Measurements from ENCODE around the gene SFT2D3. TPM values are rescaled to one million over a fixed set of nuclear protein-coding genes. Genes with fewer than 3 reads are reported as not detected.

SFT2D3 gene
- total and polyA plus RNA-seq, 2 of the 8 experiments (the other 6 are each of a cell fraction or from before 2014, with no cell fraction given), result 7.3 to 10.3 TPM

GRCh38 chr2:127722807-127723206 lies 21.5 kb downstream of the SFT2D3 start:
- Histone ChIP-seq H2BK20ac (ENCODE audit: low read length) (no peak overlapping the region), H3K4me1 (replicated peaks in 1 of 4; ENCODE audit: control insufficient read depth in 3 of 4, insufficient read depth in 4 of 4, low read length in 3 of 4) (no peaks in the 10 kb centered on the region), H3K36me3 (ENCODE audit: control insufficient read depth in 2 of 4, insufficient read depth in 4 of 4, low read length in 3 of 4) (peaks cover 20 to 66% (median 45%) of the 10 kb centered on the region in 4 experiments), H3K4me3 (ENCODE audit: extremely low read depth in 1 of 4, insufficient read depth in 2 of 4, low read depth in 3 of 4, low read length in 4 of 4) (no peak overlapping the region), H3K23ac (ENCODE audit: insufficient read length) (no peak overlapping the region), H3K79me1 (ENCODE audit: low read depth, low read length) (no peaks in the 10 kb centered on the region), H3K23me2 (ENCODE audit: low read depth, low read length) (no peaks in the 10 kb centered on the region), H3K4ac (replicated peaks; ENCODE audit: insufficient read length, low read depth, low read length) (no peak overlapping the region), H3K79me2 (ENCODE audit: control insufficient read depth in 1 of 2, insufficient read depth in 2 of 2, low read length in 2 of 2) (no peaks in the 10 kb centered on the region; a peak in 1 of 4 replicates), H2BK15ac (ENCODE audit: low read length) (no peak overlapping the region), H2BK5ac (ENCODE audit: low read depth, low read length) (no peak overlapping the region), H4K8ac (ENCODE audit: extremely low read depth, insufficient read depth, low read length) (no peak overlapping the region), H3K27me3 (replicated peaks in 1 of 4; ENCODE audit: control insufficient read depth in 3 of 4, extremely low read depth in 1 of 4, insufficient read depth in 3 of 4, low read length in 3 of 4) (no peaks in the 10 kb centered on the region), H4K20me1 (replicated peaks in 1 of 2; ENCODE audit: control insufficient read depth in 1 of 2, insufficient read depth in 2 of 2, low read length in 2 of 2) (peaks cover 2 to 4% of the 10 kb centered on the region in 2 experiments), H3K9me3 (ENCODE audit: insufficient read depth in 2 of 2, low read depth in 1 of 2, low read length in 1 of 2) (no peaks in the 10 kb centered on the region), H4K5ac (ENCODE audit: insufficient read length, low read depth, low read length) (no peak overlapping the region), H4K91ac (replicated peaks; ENCODE audit: insufficient read length, low read length) (no peak overlapping the region), H3K9ac (replicated peaks in 1 of 4; ENCODE audit: extremely low read depth in 1 of 4, low read depth in 3 of 4, low read length in 3 of 4) (no peak overlapping the region), H2AFZ (ENCODE audit: low read length) (no peak overlapping the region), H3K14ac (ENCODE audit: insufficient read length) (no peak overlapping the region), H2BK12ac (ENCODE audit: low read depth, low read length) (no peak overlapping the region), H3K18ac (ENCODE audit: extremely low read depth, low read length) (no peak overlapping the region), H2AK5ac (ENCODE audit: low read depth, low read length) (no peak overlapping the region), H3K4me2 (ENCODE audit: insufficient read depth in 1 of 2, low read depth in 2 of 2, low read length in 2 of 2) (no peak overlapping the region), H2BK120ac (replicated peaks; ENCODE audit: low read depth, low read length) (no peak overlapping the region), H3K56ac (replicated peaks; ENCODE audit: insufficient read length, low read depth, low read length) (no peak overlapping the region), H3K27ac (ENCODE audit: low read depth, low read length) (no peak overlapping the region)
- ChIA-PET CTCF (ENCODE audit: partially characterized antibody) (no interaction called here), POLR2A (ENCODE audit: partially characterized antibody) (no interaction called here)
- WGBS, 2 experiments (ENCODE audit: extremely low coverage in 1 of 2, insufficient coverage in 1 of 2, insufficient read length in 1 of 2, insufficient replicate concordance in 2 of 2, low coverage in 1 of 2, low lambda C conversion rate in 2 of 2, missing lambda C conversion rate in 1 of 2), result 93% methylated on average over 3 of the region's 3 CpGs; no CpG with 5 or more reads in 1 of the 2 experiments
- FAIRE-seq (no peak), DNase-seq (ENCODE audit: low read depth in 1 of 2, low spot score in 2 of 2) (no peak)
- no peak for TF ChIP-seq SUZ12 (IDR thresholded peaks at IDR 0.05; ENCODE audit: low read length)
- no peak for TF ChIP-seq SRF (IDR thresholded peaks at IDR 0.05; ENCODE audit: low read depth, low read length)

All from H1 (cell line).